ENCODE data around the gene WDR59.

WDR59 gene

DNA sequence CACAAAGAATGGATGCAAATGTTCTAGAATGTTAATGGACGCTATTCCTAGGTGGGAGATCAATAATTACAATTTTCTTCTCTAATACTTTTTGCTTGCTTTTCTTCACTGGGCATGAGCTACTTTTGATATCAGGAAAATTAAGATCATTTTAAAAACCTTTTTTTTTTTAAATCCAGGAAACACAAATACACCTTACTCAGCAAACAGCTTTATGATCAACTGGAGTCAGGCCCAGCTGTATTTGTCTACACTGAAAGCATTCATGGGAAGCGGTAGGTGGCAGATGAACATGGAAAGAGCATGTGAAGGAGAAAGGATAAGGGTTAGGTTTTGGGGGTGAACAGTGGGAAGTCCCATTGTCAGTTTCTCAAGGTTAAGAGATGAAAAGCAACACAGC, 97.8 kb downstream of the WDR59 start:
- WGBS, 2 experiments (ENCODE audit: insufficient coverage in 2 of 2) = 100% methylated on average over 1 of the region's 2 CpGs; no CpG with 5 or more reads in 1 of the 2 experiments
- Histone ChIP-seq H3K36me3 (ENCODE audit: control insufficient read depth, insufficient read depth, low read length) (peaks cover 81% of the 10 kb centered on the region), H3K4me1 (ENCODE audit: control insufficient read depth, insufficient read depth, low read length, poor library complexity, severe bottlenecking) (no peaks in the 10 kb centered on the region), H3K9me3 (ENCODE audit: control insufficient read depth, low read length) (no peaks in the 10 kb centered on the region), H3K27ac (ENCODE audit: low read depth, low read length, severe bottlenecking) (no peak overlapping the region), H3K4me3 (ENCODE audit: extremely low read depth, insufficient read depth, low read length, poor library complexity, severe bottlenecking) (no peak overlapping the region)

GRCh38 chr16:74877706-74878105, 107.2 kb downstream of the WDR59 start:
- peaks cover 56% of the 10 kb centered on the region for H3K36me3 ChIP-seq (ENCODE audit: control insufficient read depth, insufficient read depth, low read length)
- H3K4me1 ChIP-seq (ENCODE audit: control insufficient read depth, insufficient read depth, low read length, poor library complexity, severe bottlenecking) = no peaks in the 10 kb centered on the region
- no peaks in the 10 kb centered on the region for H3K9me3 ChIP-seq (ENCODE audit: control insufficient read depth, low read length)
- H3K4me3 ChIP-seq (ENCODE audit: extremely low read depth, insufficient read depth, low read length, poor library complexity, severe bottlenecking) = no peak overlapping the region
- H3K27ac ChIP-seq (ENCODE audit: low read depth, low read length, severe bottlenecking) = no peak overlapping the region
- WGBS, 2 experiments (ENCODE audit: insufficient coverage in 2 of 2) = 95 to 100% methylated on average over 2 to 6 of the region's 7 CpGs

GRCh38 chr16:74874912-74875546, 109.9 kb downstream of the WDR59 start:
- Histone ChIP-seq H3K36me3 (ENCODE audit: control insufficient read depth, insufficient read depth, low read length) (peaks cover 53% of the 10 kb centered on the region), H3K4me1 (ENCODE audit: control insufficient read depth, insufficient read depth, low read length, poor library complexity, severe bottlenecking) (no peaks in the 10 kb centered on the region), H3K9me3 (ENCODE audit: control insufficient read depth, low read length) (no peaks in the 10 kb centered on the region), H3K27ac (ENCODE audit: low read depth, low read length, severe bottlenecking) (no peak overlapping the region), H3K4me3 (ENCODE audit: extremely low read depth, insufficient read depth, low read length, poor library complexity, severe bottlenecking) (no peak overlapping the region)
- 96 to 97% methylated on average over 12 to 13 of the region's 13 CpGs for WGBS, 2 experiments (ENCODE audit: insufficient coverage in 2 of 2)

- no peak overlapping the region for H3K27ac ChIP-seq (ENCODE audit: low read depth, low read length, severe bottlenecking)
- H3K36me3 ChIP-seq (ENCODE audit: control insufficient read depth, insufficient read depth, low read length) = peaks cover 52% of the 10 kb centered on the region
- no peak overlapping the region for H3K4me3 ChIP-seq (ENCODE audit: extremely low read depth, insufficient read depth, low read length, poor library complexity, severe bottlenecking)
- peaks cover 2% of the 10 kb centered on the region for H3K4me1 ChIP-seq (ENCODE audit: control insufficient read depth, insufficient read depth, low read length, poor library complexity, severe bottlenecking)
- H3K9me3 ChIP-seq (ENCODE audit: control insufficient read depth, low read length) = no peaks in the 10 kb centered on the region
- WGBS, 2 experiments (ENCODE audit: insufficient coverage in 2 of 2) = 95 to 99% methylated on average over 13 to 14 of the region's 14 CpGs
These were observed 110.8 kb downstream of the WDR59 start for GRCh38 chr16:74874123-74874522.

DNA sequence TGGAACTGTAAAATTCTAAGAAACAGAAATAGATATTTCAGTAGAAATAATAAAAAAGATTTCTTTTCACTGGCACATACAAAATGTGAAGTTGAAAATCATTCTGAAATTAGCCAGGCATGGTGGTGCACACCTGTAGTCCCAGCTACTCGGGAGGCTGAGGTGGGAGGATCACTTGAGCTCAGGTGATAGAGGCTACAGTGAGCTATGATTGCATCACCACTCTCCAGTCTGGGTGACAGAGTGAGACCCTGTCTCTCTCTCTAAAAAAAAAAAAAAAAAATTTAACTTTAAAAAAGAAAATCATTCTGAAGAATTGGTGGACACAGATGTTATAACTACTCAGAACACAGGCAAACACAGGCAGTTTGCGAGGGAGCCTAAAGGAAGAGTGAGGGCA, 112.6 kb downstream of the WDR59 start:
- H3K4me1 ChIP-seq (ENCODE audit: control insufficient read depth, insufficient read depth, low read length, poor library complexity, severe bottlenecking) = peaks cover 20% of the 10 kb centered on the region
- H3K36me3 ChIP-seq (ENCODE audit: control insufficient read depth, insufficient read depth, low read length) = peaks cover 46% of the 10 kb centered on the region
- H3K4me3 ChIP-seq (ENCODE audit: extremely low read depth, insufficient read depth, low read length, poor library complexity, severe bottlenecking) = no peak overlapping the region
- 100% methylated on average over 2 of the region's 2 CpGs for WGBS, 2 experiments (ENCODE audit: insufficient coverage in 2 of 2)
- H3K9me3 ChIP-seq (ENCODE audit: control insufficient read depth, low read length) = peaks cover 3% of the 10 kb centered on the region
- no peak overlapping the region for H3K27ac ChIP-seq (ENCODE audit: low read depth, low read length, severe bottlenecking)

- Histone ChIP-seq H3K27ac (ENCODE audit: low read depth, low read length, severe bottlenecking) (no peak overlapping the region), H3K36me3 (ENCODE audit: control insufficient read depth, insufficient read depth, low read length) (peaks cover 42% of the 10 kb centered on the region)
- 48 to 66% methylated on average over 4 of the region's 5 CpGs for WGBS, 2 experiments (ENCODE audit: insufficient coverage in 2 of 2)
These were observed 113.3 kb downstream of the WDR59 start for GRCh38 chr16:74871608-74872007.

GRCh38 chr16:74868501-74868900, 116.4 kb downstream of the WDR59 start:
- H3K36me3 ChIP-seq (ENCODE audit: control insufficient read depth, insufficient read depth, low read length) = peaks cover 24% of the 10 kb centered on the region
- 36% methylated on average over 6 of the region's 6 CpGs; no CpG with 5 or more reads in 1 of the 2 experiments for WGBS, 2 experiments (ENCODE audit: insufficient coverage in 2 of 2)
- H3K27ac ChIP-seq (ENCODE audit: low read depth, low read length, severe bottlenecking) = peak overlapping the region; percentile 64
- H3K4me3 ChIP-seq (ENCODE audit: extremely low read depth, insufficient read depth, low read length, poor library complexity, severe bottlenecking) = no peak overlapping the region
- peaks cover 24% of the 10 kb centered on the region for H3K4me1 ChIP-seq (ENCODE audit: control insufficient read depth, insufficient read depth, low read length, poor library complexity, severe bottlenecking)
- H3K9me3 ChIP-seq (ENCODE audit: control insufficient read depth, low read length) = peaks cover 3% of the 10 kb centered on the region

More at GRCh38 chr16:74871608-74872007, 113.3 kb downstream of the WDR59 start:
- Histone ChIP-seq H3K4me1 (ENCODE audit: control insufficient read depth, insufficient read depth, low read length, poor library complexity, severe bottlenecking) (peaks cover 21% of the 10 kb centered on the region), H3K9me3 (ENCODE audit: control insufficient read depth, low read length) (peaks cover 3% of the 10 kb centered on the region), H3K4me3 (ENCODE audit: extremely low read depth, insufficient read depth, low read length, poor library complexity, severe bottlenecking) (no peak overlapping the region)

DNA sequence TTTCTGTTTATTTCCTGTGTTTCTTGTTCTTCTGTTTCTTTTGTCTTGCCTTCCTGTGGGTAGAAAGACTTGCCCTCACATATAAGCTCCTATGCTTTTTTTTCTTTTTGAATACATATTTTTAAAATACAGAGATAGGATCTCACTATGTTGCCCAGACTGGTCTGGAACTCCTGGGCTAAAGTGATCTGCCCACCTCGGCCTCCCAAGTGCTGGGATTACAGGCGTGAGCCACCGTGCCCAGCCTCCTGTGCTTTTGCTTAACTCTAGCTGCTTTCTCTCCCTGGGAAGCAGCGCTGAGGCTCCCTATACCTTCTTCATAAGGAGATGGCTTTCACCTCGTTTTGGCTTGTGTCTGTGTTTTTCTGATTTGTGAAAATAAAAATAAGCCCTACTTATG, 116.9 kb downstream of the WDR59 start:
- Histone ChIP-seq H3K4me1 (ENCODE audit: control insufficient read depth, insufficient read depth, low read length, poor library complexity, severe bottlenecking) (peaks cover 24% of the 10 kb centered on the region), H3K27ac (ENCODE audit: low read depth, low read length, severe bottlenecking) (no peak overlapping the region), H3K4me3 (ENCODE audit: extremely low read depth, insufficient read depth, low read length, poor library complexity, severe bottlenecking) (no peak overlapping the region), H3K36me3 (ENCODE audit: control insufficient read depth, insufficient read depth, low read length) (peaks cover 21% of the 10 kb centered on the region), H3K9me3 (ENCODE audit: control insufficient read depth, low read length) (peaks cover 3% of the 10 kb centered on the region)
- WGBS, 2 experiments (ENCODE audit: insufficient coverage in 2 of 2) = 88 to 91% methylated on average over 3 of the region's 5 CpGs

- Histone ChIP-seq H3K9me3 (ENCODE audit: control insufficient read depth, low read length) (peaks cover 3% of the 10 kb centered on the region), H3K4me1 (ENCODE audit: control insufficient read depth, insufficient read depth, low read length, poor library complexity, severe bottlenecking) (peaks cover 24% of the 10 kb centered on the region), H3K27ac (ENCODE audit: low read depth, low read length, severe bottlenecking) (no peak overlapping the region), H3K36me3 (ENCODE audit: control insufficient read depth, insufficient read depth, low read length) (peaks cover 15% of the 10 kb centered on the region), H3K4me3 (ENCODE audit: extremely low read depth, insufficient read depth, low read length, poor library complexity, severe bottlenecking) (no peak overlapping the region)
- 87 to 88% methylated on average over 14 to 15 of the region's 15 CpGs for WGBS, 2 experiments (ENCODE audit: insufficient coverage in 2 of 2)
These were observed 117.6 kb downstream of the WDR59 start for GRCh38 chr16:74867281-74867849.

DNA sequence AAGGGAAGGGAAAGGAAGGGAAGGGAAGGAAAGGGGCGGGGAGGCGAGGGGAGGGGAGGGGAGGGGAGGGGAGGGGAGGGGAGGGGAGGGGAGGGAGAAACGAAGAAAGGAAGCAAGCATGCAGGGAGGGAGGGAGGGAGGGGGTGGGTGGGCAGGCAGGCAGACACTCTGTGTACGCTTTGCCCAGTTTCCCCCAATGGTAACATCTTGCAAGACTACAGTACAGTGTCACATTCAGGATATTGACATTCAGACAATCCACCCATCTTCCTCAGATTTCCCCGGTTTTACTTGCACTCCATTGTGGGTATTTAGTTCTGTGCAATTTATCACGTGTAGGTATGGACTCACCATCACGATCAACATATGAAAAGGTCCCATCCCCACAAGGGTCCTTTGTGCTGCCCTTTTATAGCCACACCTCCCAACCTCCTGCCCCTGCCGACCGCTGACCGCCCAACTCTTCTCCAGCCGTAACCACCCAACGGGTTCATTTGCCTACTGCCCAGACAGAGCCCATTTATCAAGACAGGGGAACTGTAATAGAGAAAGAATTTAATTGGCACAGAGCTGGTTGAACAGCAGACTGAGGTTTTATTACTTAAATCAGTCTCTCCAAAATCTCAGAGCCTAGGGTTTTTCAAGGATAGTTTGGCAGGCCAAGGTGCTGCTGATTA, 118.9 kb downstream of the WDR59 start:
- peaks cover 24% of the 10 kb centered on the region for H3K4me1 ChIP-seq (ENCODE audit: control insufficient read depth, insufficient read depth, low read length, poor library complexity, severe bottlenecking)
- no peak overlapping the region for H3K4me3 ChIP-seq (ENCODE audit: extremely low read depth, insufficient read depth, low read length, poor library complexity, severe bottlenecking)
- 40 to 75% methylated on average over 1 of the region's 12 CpGs for WGBS, 2 experiments (ENCODE audit: insufficient coverage in 2 of 2)
- H3K9me3 ChIP-seq (ENCODE audit: control insufficient read depth, low read length) = peaks cover 3% of the 10 kb centered on the region
- H3K36me3 ChIP-seq (ENCODE audit: control insufficient read depth, insufficient read depth, low read length) = peaks cover 4% of the 10 kb centered on the region
- no peak overlapping the region for H3K27ac ChIP-seq (ENCODE audit: low read depth, low read length, severe bottlenecking)
